CD4-positive, alpha-beta T cell treated with Interleukin-4 for 4 hours (primary cell): ENCODE measurements around the gene CASP10.
"Not testable (repeated sequence)": the region's sequence is repeated elsewhere in the genome, so short reads cannot be mapped to it uniquely, and the experiment has no call there.

ENCODE experiments used
- DNase-seq: peaks from one replicate; pipeline ENCODE4 v3.0.0-alpha.2; 2020

Gene CASP10

DNA sequence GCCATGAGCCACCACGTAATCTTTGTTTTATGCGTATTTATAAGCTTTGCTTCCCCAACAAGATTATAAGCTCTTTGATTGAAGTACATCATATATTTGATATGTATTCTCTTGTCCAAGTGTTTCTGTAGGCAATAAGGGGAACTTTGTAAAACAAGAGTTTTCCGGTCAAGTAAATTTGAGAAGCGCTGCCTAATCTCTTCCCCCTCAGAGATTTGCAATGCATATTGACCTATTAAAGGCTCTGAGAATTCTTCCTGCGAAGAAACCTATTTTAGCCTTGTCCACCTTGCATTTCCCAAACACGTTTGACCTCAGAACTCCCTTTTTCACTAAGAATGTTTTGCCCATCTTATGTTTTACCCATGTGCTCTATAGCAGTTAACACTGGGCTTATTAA, 26.9 kb upstream of the CASP10 start:
- DNase-seq = no peak

DNA sequence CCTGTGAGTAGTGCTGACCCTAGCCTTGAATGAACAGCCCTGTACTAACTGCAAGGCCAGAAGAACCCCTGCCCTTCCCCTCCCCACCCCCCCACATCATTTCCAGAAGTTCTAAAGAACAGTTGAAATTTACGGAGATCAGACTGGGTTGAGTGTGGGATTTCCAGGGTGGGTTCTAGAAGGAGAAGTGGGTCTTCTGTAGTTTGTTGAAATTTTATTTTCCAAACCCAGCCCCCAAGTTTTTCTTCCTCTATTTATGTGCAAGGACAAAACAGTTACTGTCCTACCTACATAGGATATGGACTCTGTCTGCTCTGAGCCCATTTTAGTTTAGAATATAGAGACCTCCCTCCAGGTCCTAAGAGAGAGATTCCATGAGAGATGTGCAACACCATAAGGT, 26.3 kb upstream of the CASP10 start:
- no peak for DNase-seq

DNA sequence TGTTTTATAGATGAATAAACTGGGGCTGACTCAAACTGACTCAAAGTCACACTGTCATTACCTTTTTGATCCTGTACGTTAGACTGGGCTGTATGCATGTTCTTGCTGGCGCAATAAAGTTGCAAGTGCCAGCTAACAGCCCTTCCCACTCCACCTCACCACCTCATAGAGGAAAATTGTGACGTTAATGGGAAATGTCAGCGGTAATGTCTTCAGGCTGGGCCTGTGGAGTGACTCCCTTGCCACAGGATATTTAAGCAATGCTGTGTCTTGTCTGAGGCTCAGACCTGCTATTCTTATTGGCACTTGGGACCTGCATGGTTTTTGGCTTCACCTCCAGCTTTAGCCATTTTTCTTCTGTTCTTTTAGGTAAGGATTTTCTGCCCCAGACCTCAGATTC, 25.2 kb upstream of the CASP10 start:
- no peak for DNase-seq

DNA sequence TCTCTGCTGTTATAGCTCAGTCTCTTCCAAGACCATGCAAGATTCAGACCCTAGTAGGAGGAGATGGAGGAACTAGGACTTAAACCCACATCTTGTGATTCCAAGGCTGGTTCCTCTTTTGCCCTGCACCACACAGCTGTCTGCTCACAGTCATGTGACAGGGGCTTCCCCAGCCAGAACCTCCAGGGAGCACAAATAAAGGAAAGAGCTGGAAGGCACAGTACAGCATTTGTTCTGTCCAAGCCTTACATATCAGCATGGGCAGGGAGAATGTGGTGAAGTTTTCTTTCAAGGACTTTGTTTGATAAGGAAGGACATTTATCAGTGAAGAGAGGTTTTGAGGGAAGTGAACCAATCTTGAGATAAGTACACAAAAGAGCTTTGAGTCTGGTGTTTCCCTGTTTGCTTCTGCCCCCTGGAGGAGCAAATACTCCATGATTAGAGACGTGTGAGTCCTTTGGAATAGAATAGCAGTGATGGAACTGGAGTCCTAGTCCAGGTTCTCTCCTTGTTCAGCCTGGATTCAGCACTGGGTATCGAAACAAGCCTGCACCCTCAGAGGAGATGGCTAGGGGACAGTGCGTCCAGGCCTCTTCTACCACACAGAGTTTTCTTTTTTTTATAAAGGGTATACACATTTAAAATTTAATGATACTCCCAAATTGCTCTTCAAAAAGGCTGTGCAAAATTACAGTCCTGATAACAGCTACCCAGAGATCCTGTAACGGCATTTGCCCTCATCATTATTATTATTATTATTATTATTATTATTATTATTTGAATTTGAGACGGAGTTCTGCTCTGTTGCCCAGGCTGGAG, 24.6 kb upstream of the CASP10 start:
- DNase-seq = peak; percentile 73

DNA sequence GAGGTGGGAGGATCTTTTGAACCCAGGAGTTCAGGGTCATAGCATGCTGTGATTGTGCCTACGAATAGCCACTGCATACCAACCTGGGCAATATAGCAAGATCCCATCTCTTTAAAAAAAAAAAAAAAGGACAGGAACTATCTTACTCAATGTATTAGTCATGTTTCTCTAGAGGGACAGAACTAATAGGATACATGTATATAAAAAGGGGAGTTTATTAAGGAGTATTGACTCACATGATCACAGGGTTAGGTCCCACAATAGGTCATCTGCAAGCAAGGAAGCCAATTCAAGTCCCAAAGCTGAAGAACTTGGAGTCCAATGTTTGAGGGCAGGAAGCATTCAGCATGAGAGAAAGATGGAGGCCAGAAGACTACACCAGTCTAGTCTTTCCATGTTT, 18.8 kb upstream of the CASP10 start:
- no peak for DNase-seq

DNA sequence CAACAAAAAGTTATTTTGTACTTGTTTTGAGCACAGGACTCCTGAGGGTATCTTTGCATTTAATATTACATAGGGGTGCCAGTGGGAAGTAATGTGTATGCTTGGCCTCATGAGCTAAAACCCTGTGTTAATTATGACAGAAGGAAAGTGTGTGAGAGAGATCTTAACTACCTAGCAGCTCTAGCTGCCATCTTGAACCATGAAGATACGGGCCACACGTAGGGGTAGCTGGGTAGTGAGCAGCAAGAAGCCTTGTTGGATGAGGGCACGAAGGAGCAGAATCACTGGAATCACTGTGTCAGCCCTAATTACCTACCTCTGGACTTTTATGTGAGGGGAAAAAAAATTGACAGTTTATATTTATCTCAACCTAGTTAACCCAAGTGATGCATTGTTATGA, 15.4 kb upstream of the CASP10 start:
- no peak for DNase-seq

DNA sequence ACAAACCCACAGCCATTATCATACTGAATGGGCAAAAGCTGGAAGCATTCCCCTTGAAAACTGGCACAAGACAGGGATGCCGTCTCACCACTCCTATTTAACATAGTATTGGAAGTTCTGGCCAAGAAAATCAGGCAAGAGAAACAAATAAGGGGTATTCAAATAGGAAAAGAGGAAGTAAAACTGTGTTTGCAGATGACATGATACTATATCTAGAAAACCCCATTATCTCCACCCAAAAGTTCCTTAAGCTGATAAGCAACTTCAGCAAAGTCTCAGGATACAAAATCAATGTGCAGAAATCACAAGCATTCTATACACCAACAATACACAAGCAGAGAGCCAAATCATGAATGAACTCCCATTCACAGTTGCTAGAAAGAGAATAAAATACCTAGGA, 14.4 kb upstream of the CASP10 start:
- DNase-seq = not testable (repeated sequence)

DNA sequence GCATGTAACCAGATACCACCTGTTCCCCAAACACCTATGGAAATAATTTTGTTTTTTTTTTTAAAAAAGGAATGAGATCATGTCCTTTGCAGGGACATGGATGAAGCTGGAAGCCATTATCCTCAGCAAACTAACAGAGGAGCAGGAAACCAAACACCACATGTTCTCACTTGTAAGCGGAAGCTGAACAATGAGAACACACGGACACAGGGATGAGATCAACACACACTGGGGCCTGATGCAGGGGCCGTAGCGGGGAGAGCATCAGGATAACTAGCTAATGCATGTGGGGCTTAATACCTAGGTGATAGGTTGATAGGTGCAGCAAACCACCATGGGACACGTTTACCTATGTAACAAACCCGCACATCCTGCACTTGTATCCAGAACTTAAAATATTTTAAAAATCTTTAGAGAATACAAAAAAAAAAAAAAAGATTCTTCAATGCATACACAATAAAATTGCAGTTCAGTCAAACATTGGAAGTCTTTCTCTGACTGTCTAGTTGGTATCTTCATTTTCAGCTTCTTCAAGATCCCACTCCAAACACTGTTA, 11.6 kb upstream of the CASP10 start:
- DNase-seq = no peak

DNA sequence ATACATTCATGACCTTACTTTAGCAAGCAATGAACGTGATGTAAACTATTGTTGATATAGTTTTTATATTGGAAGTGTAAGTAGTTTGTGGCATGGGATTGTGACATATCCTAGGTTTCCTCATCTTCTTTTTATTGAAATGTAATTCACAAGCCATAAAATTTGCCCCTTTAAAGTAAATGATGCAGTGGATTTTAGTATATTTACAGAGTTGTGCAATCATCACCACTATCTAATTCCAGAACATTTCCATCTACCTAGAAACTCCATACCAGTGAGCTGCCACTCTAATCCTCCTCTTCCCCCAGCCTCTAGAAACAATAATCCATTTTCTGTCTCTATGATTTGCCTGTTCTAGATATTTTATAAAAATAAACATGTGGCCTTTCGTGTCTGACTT, 10.7 kb upstream of the CASP10 start:
- DNase-seq = no peak

DNA sequence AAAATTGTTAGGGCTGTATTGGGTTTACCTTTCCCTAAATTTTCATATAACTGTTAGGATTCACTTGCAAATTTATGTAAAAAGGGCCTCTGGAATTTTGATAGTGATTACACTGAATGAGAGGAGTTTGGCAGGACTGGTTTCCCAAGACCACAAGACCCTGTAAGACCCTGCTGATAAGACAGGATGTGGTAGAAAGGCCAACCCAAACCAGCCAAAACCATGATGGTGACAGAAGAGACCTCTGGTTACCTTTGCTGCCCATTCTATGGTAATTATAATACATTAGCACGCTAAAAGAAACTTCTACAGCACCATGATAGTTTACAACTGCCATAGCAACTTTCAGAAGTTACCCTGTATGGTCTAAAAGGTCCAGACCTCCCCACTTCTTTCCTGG, 8.3 kb upstream of the CASP10 start:
- DNase-seq = no peak

DNA sequence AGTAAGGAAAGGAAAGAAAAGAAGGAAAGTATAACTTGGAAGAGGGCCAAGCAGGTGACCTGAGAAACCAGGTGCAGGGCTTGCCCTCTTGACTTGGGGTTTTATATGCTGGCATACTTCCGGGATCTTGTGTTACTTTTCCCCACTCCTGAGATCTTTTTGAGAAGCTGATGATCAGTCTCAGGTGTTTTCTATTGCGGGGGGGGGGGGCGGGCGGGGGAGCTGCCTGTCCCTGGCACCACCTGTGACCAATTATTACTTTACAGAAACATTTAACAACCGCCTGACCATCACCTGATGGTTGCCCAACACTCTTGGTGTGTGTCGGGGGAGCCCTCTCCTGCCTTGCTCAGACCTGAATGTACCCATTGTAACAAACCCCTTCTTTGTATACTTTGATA, 6.9 kb upstream of the CASP10 start:
- no peak for DNase-seq

DNA sequence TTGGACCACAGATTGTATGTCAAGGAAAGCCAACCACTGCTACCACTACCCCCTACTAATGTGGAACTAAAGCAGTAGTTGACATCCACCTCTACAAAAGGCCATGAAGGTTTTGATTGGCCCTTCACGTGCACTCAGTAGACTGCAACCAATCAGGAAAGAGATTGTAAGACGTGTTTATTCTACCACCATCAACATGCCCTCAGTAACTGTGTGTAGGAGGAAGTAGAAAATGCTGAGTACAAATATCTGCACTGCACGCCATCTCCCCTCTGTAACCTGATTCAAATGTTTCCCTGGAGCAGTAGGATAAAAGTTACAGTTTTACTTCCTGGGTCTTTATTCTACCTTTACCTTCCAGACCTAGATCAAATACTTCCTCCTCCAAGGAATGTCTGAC, 2.9 kb upstream of the CASP10 start:
- DNase-seq = no peak

DNA sequence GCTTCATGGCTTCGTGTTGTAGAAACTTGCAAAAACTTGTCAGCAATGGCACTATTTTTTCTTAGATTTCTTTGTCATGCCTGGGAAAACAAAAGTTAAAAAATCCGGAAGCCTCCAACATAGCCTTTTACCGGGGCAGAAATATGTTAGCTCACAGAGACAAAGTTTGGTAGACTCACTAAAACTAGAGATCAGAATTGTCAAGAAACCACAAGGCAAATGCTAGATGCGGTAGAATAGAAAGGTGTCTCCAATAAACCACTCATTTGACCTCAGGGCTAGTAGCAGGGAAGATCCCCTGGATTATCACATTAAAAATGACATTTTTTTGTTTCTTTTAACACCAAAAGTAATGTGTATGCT, 405 bp downstream of the CASP10 start:
- DNase-seq = peak; percentile 19

DNA sequence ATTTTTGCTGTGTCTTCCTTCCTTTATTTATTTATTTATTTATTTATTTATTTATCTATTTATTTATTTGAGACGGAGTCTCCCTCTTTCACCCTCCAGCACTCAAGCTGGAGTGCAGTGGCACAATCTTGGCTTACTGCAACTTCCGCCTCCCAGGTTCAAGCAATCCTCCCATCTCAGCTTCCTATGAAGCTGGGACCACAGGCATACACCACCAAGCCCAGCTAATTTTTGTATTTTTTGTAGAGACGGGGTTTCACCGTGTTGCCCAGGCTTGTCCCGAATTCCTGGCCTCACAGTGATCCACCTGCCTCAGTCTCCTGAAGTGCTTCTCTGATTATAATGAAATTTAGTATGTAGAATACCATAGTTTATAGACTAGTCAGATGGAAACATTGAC, 894 bp downstream of the CASP10 start:
- DNase-seq = not testable (repeated sequence)

DNA sequence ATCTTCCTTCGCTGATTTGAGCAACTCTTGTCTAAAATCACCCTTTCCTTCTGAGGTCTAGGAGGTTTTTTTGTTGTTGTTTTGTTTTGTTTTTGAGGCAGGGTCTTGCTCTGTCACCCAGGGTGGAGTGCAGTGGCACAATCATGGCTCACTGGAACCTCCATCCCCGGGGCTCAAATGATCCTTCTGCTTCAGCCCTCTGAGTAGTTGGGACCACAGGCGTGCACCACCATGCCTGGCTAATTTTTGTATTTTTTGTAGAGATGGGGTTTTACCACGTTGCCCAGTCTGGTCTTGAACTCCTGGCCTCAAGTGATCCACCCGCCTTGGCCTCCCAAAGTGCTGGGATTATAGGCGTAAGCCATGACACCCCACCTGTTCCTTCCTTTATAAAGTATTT, 1.3 kb downstream of the CASP10 start:
- DNase-seq = not testable (repeated sequence)

DNA sequence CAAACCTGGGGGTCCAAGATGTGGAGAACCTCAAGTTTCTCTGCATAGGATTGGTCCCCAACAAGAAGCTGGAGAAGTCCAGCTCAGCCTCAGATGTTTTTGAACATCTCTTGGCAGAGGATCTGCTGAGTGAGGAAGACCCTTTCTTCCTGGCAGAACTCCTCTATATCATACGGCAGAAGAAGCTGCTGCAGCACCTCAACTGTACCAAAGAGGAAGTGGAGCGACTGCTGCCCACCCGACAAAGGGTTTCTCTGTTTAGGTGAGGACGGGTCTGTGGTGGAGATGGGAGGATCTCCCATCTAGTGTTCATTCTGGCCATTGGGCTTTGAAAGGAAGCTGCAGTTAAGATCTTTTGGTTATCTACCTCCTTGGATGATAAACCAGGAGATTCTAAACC, 2.9 kb downstream of the CASP10 start:
- no peak for DNase-seq

DNA sequence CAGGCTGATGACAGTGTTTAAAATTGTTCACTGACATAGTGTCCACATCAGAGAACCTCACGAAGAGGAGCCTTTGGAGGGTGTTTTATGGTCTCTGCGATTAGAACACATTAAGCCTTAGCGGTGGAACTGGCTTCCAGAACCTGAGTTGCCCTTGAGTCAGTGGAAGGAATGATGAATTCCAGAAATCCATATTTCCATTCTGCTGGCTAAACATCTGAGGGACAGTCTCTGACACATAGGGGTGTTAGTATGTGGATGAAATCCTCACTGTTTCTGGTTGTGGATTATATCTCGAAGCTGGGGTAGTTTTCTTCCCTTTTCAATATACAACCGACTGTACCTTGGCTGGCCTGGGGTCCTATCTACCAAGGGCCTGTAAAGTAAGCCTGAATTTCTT, 4.0 kb downstream of the CASP10 start:
- no peak for DNase-seq

DNA sequence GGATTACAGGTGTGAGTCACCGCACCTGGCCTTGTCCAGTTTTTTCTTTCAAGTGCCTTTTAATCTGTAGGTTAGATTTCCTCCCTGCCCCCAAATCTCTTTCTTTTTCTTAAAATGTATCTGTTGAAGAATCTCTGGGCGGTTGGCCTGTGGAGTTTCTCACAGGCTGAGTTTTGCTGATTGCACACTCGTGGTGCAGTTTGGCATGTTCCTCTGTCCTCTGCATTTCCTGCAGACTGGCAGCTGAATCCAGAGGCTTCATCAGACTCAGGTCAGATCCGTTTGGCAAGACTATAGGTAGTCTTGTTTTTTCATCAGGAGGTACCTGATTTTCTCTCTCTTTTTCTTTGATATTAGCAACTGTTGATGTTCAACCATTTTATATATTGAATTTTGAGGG, 5.5 kb downstream of the CASP10 start:
- DNase-seq = no peak

DNA sequence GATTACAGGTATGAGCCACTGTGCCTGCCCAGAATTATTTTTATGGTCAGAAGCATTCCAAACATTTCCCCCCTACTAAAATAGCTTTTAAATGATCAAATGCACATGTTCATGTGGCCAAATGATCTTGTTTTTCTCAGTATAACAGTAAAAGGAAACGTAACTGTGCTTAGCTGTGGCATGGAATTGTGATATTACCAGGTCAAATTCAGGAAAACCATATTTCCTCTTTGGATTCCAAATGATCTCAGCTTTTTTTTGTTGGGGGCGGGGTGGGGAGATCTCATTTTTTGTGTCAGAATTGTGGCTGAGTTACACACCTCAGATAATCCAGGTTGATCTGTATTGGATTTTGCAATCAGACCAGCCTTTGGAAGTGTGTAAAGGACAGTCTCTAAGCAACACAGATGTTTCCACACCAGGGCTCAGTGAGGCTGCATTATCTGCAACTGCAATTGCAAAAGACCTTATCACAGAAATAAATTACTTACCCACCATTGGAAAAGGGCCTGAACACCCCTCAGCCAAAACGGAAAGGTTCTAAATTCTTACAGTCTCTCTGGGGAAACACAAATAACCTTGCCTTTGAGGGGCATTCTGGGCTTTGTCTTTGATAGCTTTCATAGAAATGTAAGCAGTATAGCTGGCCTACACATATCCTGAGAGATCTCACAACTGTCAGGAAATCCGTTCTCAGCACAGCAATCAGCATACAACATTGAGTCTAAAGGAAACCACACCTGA, 8.4 kb downstream of the CASP10 start:
- DNase-seq = peak; percentile 58

DNA sequence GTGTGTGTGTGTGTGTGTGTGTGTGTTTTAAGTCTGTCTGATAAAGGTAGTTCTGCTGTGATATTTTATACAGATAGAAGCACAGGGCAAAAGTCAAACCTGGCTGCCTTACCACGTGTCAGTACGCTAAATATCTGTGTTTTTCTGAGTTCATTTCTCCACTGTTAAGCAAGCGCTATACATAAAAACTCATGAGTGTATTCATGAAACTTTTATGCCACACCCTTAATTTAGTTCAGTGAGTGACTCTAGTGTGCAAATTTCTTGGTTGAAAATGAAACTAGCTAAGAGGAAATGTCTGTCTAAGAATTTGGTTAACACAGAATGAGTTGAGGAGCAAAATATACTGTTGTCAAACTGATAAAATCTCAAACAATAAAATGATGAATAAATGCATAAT, 11.2 kb downstream of the CASP10 start:
- DNase-seq = peak; percentile 66

DNA sequence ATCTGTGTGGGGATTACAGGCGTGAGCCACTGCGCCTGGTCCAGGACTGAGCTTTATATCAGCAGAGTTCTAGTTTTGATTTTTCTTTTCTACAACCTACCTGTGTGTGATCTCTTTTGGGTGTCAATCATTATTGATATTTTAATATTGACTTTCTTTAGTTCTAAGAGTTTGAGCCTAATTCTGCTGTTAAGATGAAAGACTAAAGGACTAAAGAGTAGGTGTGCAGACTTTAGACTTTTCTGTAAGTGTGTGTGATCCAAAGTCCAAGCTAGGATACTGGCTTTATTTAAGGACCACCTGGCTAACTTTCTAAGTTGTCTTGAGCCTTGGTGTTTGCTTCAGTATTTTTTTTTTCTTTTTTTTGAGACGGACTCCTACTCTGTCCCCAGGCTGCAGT, 12.4 kb downstream of the CASP10 start:
- DNase-seq = no peak

DNA sequence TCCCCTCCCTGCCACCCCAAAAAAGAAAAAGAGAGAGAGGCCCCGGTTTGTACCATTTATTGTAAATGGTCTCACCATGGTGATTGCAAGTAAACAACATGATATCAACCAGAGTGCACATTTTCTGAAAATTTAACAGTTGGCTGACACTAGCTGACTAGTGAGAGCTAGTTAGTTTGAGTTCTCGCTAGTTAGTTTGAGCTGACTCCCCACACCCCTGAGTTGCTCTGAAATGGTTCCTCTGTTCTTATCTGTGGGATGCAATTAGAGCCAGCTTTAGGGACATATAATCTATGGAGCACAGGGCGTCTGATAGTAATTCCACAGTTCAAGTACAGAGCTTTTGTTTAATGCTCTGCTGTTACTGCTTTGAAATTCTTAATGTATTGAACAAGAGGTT, 13.1 kb downstream of the CASP10 start:
- no peak for DNase-seq

DNA sequence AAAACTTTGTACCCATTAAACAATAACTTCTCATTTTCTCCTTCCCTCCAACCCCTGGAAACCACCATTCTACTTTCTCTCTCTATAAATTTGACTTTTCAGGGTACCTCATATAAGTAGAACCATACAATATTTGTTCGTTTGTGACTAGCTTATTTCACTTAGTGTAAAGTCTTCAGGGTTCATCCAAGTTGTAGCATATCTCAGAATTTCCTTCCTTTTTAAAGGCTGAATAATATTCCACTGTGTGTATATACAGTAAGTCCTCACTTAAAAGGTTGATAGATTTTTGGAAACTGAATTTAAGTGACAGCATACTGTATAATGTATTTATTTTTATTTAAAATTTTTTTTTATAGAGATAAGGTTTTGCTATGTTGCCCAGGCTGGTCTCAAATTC, 13.9 kb downstream of the CASP10 start:
- no peak for DNase-seq

DNA sequence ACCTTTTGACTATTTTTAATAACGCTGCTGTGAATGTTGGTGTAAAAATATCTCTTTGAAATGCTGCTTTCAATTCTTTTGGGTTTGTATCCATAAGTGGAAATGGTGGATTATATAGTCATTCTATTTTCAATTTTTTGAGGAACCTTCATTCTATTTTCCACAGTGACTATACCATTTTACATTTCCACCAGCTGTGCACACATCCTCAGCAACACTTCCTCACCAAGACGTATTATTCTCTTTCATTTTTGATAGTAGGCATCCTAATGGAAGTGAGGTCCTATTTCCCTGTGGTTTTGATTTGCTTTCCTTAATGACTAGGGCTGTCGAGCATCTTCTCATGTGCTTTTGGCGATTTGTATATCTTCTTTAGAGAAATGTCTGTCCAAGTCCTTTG, 14.8 kb downstream of the CASP10 start:
- no peak for DNase-seq
